GM18526 (cell line): ENCODE data around the gene FGR.

ENCODE experiments used
- POLR2A ChIP-seq: IDR thresholded peaks from 3 replicates; pipeline ENCODE4 v1.6.1; 2011; ENCODE audit not compliant: insufficient read length; ENCODE audit errors: extremely low read depth

FGR gene

GRCh38 chr1:27574001-27574781, 60.8 kb downstream of the FGR start:
- TF ChIP-seq POLR2A: no peak

GRCh38 chr1:27572679-27573426, 62.1 kb downstream of the FGR start:
- TF ChIP-seq POLR2A: no peak

- TF ChIP-seq POLR2A: no peak
Observed at GRCh38 chr1:27572019-27572678, 62.8 kb downstream of the FGR start.

GRCh38 chr1:27571439-27572018, 63.5 kb downstream of the FGR start:
- TF ChIP-seq POLR2A: no peak

- TF ChIP-seq POLR2A: no peak
Observed at GRCh38 chr1:27570784-27571183, 64.2 kb downstream of the FGR start.

- TF ChIP-seq POLR2A: no peak
Observed at GRCh38 chr1:27570356-27570755, 64.6 kb downstream of the FGR start.

- no peak for TF ChIP-seq POLR2A
Observed at GRCh38 chr1:27569506-27570291, 65.3 kb downstream of the FGR start.

- TF ChIP-seq POLR2A: no peak
Observed at GRCh38 chr1:27569088-27569460, 65.9 kb downstream of the FGR start.

- no peak for TF ChIP-seq POLR2A
Observed at GRCh38 chr1:27568300-27569087, 66.5 kb downstream of the FGR start.

GRCh38 chr1:27567971-27568299, 67.0 kb downstream of the FGR start:
- no peak for TF ChIP-seq POLR2A

GRCh38 chr1:27567146-27567526, 67.8 kb downstream of the FGR start:
- no peak for TF ChIP-seq POLR2A

GRCh38 chr1:27566462-27567145, 68.4 kb downstream of the FGR start:
- no peak for TF ChIP-seq POLR2A

- TF ChIP-seq POLR2A: no peak
Observed at GRCh38 chr1:27564710-27565649, 70.0 kb downstream of the FGR start.
